Brain microvascular endothelial cell (primary cell): ENCODE data around the gene HSPB7.
"Not testable (repeated sequence)": the region's sequence is repeated elsewhere in the genome, so short reads cannot be mapped to it uniquely, and the experiment has no call there.

Source experiments
- DNase-seq: peaks from one replicate; pipeline ENCODE4 v3.0.0-alpha.2; 2020
- H3K27ac ChIP-seq: fragments of 250-450 bp; sonication (Bioruptor Pico); 2 replicates; pipeline ENCODE4 v1.5.1; 2020; ENCODE audit warnings: mild to moderate bottlenecking, moderate library complexity
- H3K27me3 ChIP-seq: fragments of 250-450 bp; sonication (Bioruptor Pico); replicated peaks from 2 replicates; pipeline ENCODE4 v1.5.1; 2020; ENCODE audit warnings: mild to moderate bottlenecking
- H3K36me3 ChIP-seq: fragments of 250-450 bp; sonication (Bioruptor Pico); replicated peaks from 2 replicates; pipeline ENCODE4 v1.5.1; 2020; ENCODE audit warnings: mild to moderate bottlenecking
- H3K4me3 ChIP-seq: 2 replicates; pipeline ENCODE4 v1.5.1; 2011; ENCODE audit warnings: low read depth, mild to moderate bottlenecking, control low read depth, low read length, moderate library complexity
- CTCF ChIP-seq: IDR thresholded peaks from 2 replicates; pipeline ENCODE4 v1.5.1; 2011; ENCODE audit warnings: low read depth, mild to moderate bottlenecking, moderate library complexity, low read length, control low read depth, inconsistent platforms; ENCODE audit errors: missing control alignments
- in situ Hi-C: cut with HindIII; loops from 2 replicates; pipeline ENCODE4 v1.10.0; 2017; ENCODE audit warnings: low sequenced_read_pairs, low pct_ligation_motif_present

The HSPB7 gene

GRCh38 chr1:16006010-16006409, 11.8 kb downstream of the HSPB7 start:
- no peak overlapping the region for H3K4me3 ChIP-seq
- H3K27me3 ChIP-seq = no peaks in the 10 kb centered on the region
- H3K36me3 ChIP-seq = no peaks in the 10 kb centered on the region
- H3K27ac ChIP-seq = no peak overlapping the region
- in situ Hi-C loops = no loop called here
- no peak for DNase-seq
- no peak for TF ChIP-seq CTCF

- no peaks in the 10 kb centered on the region for H3K36me3 ChIP-seq
- no peaks in the 10 kb centered on the region for H3K27me3 ChIP-seq
- no peak overlapping the region for H3K27ac ChIP-seq
- no peak overlapping the region for H3K4me3 ChIP-seq
- no peak for TF ChIP-seq CTCF
- no peak for DNase-seq
- in situ Hi-C loops = no loop called here
Measured at GRCh38 chr1:16005597-16005996, 12.2 kb downstream of the HSPB7 start.

- not testable (repeated sequence) for H3K4me3 ChIP-seq
Measured at GRCh38 chr1:16001274-16001673, 16.6 kb downstream of the HSPB7 start.

GRCh38 chr1:15998929-15999328, 18.9 kb downstream of the HSPB7 start:
- TF ChIP-seq CTCF = no peak
- in situ Hi-C loops = no loop called here
- Histone ChIP-seq H3K27ac (no peak overlapping the region), H3K36me3 (no peaks in the 10 kb centered on the region), H3K4me3 (no peak overlapping the region), H3K27me3 (no peaks in the 10 kb centered on the region)
- no peak for DNase-seq

More at GRCh38 chr1:16001274-16001673, 16.6 kb downstream of the HSPB7 start:
- in situ Hi-C loops, H3K27me3 ChIP-seq, DNase-seq, H3K36me3 ChIP-seq, H3K27ac ChIP-seq: not testable (repeated sequence)

- Histone ChIP-seq H3K27me3 (no peaks in the 10 kb centered on the region), H3K27ac (no peak overlapping the region), H3K4me3 (no peak overlapping the region), H3K36me3 (no peaks in the 10 kb centered on the region)
- no peak for TF ChIP-seq CTCF
- in situ Hi-C loops = no loop called here
- no peak for DNase-seq
Measured at GRCh38 chr1:15997637-15998280, 20.1 kb downstream of the HSPB7 start.

- no peak for DNase-seq
- Histone ChIP-seq H3K36me3 (no peaks in the 10 kb centered on the region), H3K27me3 (no peaks in the 10 kb centered on the region), H3K27ac (no peak overlapping the region), H3K4me3 (no peak overlapping the region)
- in situ Hi-C loops = no loop called here
- no peak for TF ChIP-seq CTCF
Measured at GRCh38 chr1:15997076-15997585, 20.7 kb downstream of the HSPB7 start.
